NCI-H82 (cell line): Measurements from ENCODE around the gene MPND.
A peak's percentile ranks its signal among the peaks of the same experiment; 100 is the strongest.

Source experiments
- DNase-seq: peaks from one replicate; lab custom pipeline; 2025; lab: John Stamatoyannopoulos, UW

The MPND gene

GRCh38 chr19:4379383-4380253 is 36.3 kb downstream of the MPND start:
- DNase-seq = no peak

GRCh38 chr19:4380254-4380727 is 36.9 kb downstream of the MPND start:
- no peak for DNase-seq

- no peak for DNase-seq
These were observed 42.1 kb downstream of the MPND start for GRCh38 chr19:4385291-4386040.

- no peak for DNase-seq
These were observed 42.9 kb downstream of the MPND start for GRCh38 chr19:4386041-4386782.

GRCh38 chr19:4388337-4389063 is 45.1 kb downstream of the MPND start:
- DNase-seq = no peak

GRCh38 chr19:4389064-4389375 is 45.7 kb downstream of the MPND start:
- no peak for DNase-seq

- DNase-seq = no peak
These were observed 46.2 kb downstream of the MPND start for GRCh38 chr19:4389511-4390016.

GRCh38 chr19:4390017-4390566 is 46.7 kb downstream of the MPND start:
- DNase-seq = no peak

- no peak for DNase-seq
These were observed 47.4 kb downstream of the MPND start for GRCh38 chr19:4390567-4391305.

- no peak for DNase-seq
These were observed 47.9 kb downstream of the MPND start for GRCh38 chr19:4391306-4391693.

- no peak for DNase-seq
These were observed 48.5 kb downstream of the MPND start for GRCh38 chr19:4391701-4392483.

GRCh38 chr19:4393947-4394590 is 50.7 kb downstream of the MPND start:
- no peak for DNase-seq

- no peak for DNase-seq
These were observed 53.8 kb downstream of the MPND start for GRCh38 chr19:4396949-4397783.

- DNase-seq = peak; percentile 47
These were observed 56.4 kb downstream of the MPND start for GRCh38 chr19:4399812-4400134.

- peak; percentile 91 for DNase-seq
These were observed 57.0 kb downstream of the MPND start, which contains the start of gene SH3GL1 for GRCh38 chr19:4400135-4400936. Gene SH3GL1 (minus strand): TSS chr19:4400547. CDS start chr19:4400368, 179 bp downstream.

- DNase-seq = no peak
These were observed 58.4 kb downstream of the MPND start for GRCh38 chr19:4401769-4402170.

GRCh38 chr19:4402171-4403004 is 59.0 kb downstream of the MPND start, which contains the start of gene CHAF1A:
Gene CHAF1A (plus strand): TSS chr19:4402640. CDS start chr19:4402763, 123 bp downstream.
- DNase-seq = peak; percentile 99
